Measurements from ENCODE around the gene LYPD6B.
"Not testable (repeated sequence)": the region's sequence is repeated elsewhere in the genome, so short reads cannot be mapped to it uniquely, and the experiment has no call there.

Gene LYPD6B

GRCh38 chr2:149219856-149220255 is 181.4 kb downstream of the LYPD6B start:
- DNase-seq, result no peak

- no peak for DNase-seq
Observed at GRCh38 chr2:149221002-149221401, 182.5 kb downstream of the LYPD6B start.

DNA sequence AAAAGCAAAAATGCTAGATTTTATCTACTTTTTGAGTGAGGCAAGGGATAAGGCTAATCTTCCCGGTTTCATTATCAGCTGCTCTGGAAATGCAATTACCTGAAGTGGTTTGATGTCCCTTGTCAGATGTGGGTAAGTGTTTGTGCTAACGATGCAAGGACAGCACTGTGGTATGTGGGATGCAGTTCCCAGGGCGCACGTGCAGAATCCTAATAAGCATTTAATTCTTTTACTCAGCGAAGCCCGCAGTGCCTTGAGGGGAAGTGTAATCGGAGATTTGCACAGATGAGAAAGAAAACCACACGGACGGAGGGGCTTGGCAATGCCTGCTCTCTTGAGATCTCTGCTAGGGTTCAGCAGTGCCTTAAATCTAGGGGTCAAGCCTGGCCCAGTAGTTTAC is 183.4 kb downstream of the LYPD6B start:
- DNase-seq, result no peak

- DNase-seq, result no peak
Observed at GRCh38 chr2:149223472-149224095, 185.1 kb downstream of the LYPD6B start.

DNA sequence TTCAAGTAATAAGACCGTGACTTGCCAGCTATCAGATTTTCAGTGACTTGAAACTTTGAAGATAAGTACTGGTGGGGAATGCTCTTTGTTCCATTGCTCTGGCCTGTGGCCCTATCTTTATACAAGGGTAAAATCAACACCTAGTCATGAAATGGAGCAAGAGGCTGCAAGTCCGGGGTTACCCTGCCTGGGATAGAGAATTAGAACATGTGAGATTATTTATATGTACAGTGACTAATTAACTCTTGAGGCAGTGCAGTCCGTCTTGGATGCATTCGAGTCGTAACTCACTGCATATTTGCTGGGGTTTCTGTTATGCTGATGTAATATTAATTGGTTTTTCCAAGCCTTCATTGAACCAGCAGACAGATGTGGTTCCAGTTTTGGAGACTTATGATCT is 186.0 kb downstream of the LYPD6B start:
- DNase-seq, result no peak

GRCh38 chr2:149225446-149225845 is 186.9 kb downstream of the LYPD6B start:
- DNase-seq, result no peak

DNA sequence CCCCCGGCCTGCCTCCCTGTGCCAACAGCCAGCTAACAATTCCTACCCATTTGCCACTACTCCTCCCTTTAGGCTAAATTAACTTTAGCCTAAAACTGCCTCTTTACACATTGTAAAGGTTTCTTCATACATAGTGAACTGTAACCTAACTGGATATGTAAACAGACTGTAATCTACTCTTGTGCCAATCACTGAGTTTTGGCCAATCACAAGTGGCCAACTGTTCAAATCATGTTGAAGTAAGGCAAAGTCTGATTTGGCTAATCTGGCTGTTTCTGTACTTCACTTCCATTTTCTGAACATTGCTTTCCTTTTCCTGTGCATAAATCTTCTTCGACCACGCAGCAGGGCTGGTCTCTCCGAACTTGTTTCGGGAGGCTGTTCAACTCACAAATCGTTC is 188.3 kb downstream of the LYPD6B start:
- DNase-seq, result no peak

- no peak for DNase-seq
Observed at GRCh38 chr2:149235816-149236375, 197.4 kb downstream of the LYPD6B start.

DNA sequence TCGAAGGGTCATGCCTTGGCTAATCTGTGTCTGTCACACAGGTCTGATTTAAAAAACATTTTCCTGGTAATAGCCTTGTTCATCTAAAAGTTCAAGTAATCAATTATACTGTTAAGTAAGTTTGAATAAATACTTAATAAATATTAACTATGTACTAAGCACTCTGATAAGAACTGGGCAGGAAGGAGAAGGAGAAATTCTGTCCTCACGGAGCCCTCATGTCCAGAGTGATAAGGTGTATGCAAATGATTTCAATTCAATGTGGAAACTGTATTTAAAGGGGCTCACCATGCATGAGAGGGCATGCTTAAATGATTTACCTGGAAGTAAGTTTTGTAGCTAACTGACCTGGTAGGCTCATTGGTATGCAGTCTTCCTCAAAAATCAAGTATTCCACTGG is 197.9 kb downstream of the LYPD6B start:
- no peak for DNase-seq

DNA sequence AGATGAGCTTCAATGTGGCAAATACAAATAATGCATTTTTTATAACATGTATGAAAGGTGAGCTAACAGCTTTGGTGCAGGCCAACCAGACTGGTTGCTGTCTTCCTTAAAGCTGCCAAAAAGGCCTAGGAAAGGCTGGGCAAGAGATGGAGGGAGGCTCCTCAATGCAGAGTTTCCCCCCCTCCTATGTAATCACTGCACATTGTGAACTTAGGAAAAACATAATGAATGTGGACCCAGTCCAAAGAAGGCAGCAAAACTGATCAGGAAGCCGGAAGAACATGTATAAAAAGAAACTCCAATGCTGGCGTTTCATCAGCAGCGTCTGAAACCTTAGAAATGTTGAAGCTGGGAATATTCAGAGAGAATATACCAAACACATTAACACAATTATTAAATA is 207.7 kb downstream of the LYPD6B start:
- no peak for DNase-seq

GRCh38 chr2:149251436-149251835 is 212.9 kb downstream of the LYPD6B start:
- DNase-seq, result not testable (repeated sequence)

DNA sequence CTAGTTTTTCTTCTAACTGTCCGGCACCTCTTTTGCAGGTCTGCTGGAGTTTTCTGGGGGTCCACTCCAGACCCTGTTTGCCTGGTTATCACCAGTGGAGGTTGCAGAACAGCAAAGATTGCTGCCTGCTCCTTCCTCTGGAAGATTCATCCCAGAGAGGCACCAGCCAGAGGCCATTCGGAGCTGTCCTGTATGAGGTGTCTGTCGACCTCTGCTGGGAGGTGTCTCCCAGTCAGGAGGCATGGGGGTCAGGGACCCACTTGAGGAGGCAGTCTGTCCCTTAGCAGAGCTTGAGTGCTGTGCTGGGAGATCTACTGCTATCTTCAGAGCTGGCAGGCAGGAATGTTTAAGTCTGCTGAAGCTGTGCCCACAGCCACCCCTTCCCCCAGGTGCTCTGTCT is 218.4 kb downstream of the LYPD6B start:
- DNase-seq, result not testable (repeated sequence)

- no peak for DNase-seq
Observed at GRCh38 chr2:149258531-149258930, 220.0 kb downstream of the LYPD6B start.

GRCh38 chr2:149259136-149259535 is 220.6 kb downstream of the LYPD6B start:
- DNase-seq, result no peak

DNA sequence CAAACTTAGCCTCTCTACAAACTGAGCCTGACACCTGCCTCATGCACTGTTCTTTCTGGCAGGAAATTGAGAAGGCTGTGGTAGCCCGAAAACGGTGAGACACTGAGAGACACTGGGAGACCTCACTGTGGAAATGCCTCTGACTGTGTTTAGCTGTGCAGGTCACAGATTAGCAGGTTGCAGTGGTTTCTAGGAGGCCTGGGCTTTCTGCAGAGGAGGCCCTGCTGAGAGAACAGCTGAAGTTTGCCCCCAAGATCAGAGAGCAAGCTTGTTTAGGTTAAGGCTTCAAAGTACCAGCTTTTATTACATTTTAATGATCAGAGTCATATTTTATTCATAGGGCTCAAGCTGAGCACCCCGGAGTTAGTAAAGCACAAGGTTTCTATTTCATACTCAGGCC is 223.2 kb downstream of the LYPD6B start:
- no peak for DNase-seq

Data from amniotic stem cell (primary cell).